Measurements from ENCODE around the gene NEDD8.

NEDD8 gene

GRCh38 chr14:24262821-24263733 lies 30.9 kb upstream of the NEDD8 start, which contains the start of gene TGM1:
Gene TGM1, minus strand, starts transcription at chr14:24263177. Its CDS starts 825 bp downstream, at chr14:24262352.
- no peak for DNase-seq

DNA sequence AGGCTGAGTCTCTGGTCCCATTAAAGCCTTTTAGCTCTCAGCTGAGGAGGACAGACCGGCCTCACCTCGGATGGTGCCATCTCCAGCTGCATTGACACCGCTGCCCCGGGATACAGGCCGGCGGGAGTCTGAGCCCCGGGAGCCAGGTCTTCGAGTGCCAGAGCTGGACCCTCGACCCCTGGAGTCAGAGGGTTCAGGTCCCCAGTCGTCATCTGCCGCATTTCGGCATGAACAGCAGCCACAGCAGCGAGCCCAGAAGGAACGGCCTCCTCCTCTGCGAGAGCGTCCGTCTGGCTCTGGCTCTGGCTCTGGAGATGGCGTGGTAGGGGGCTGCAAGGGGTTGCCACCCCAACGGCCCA lies 29.8 kb upstream of the NEDD8 start:
- no peak for DNase-seq

- no peak for DNase-seq
These were observed 29.2 kb upstream of the NEDD8 start for GRCh38 chr14:24261256-24261968.

DNA sequence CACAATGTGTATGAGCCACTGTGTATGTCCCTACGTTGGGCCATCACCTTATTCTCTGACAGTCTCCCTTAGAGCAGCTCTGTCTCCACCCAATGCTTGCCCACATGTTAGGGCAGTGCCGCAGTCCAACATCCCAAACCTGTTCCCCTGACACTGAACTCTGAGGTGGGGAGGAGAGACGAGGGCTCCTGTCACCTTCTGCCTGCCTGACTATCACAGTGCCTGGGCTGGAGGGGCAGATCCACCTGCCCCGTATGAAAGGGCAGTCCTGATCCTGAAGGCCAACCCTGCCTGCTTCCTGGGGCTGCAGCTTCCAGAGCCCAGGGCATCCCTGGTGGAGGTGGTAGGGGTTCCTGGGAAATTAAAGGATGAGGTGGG lies 28.6 kb upstream of the NEDD8 start:
- DNase-seq, result no peak

DNA sequence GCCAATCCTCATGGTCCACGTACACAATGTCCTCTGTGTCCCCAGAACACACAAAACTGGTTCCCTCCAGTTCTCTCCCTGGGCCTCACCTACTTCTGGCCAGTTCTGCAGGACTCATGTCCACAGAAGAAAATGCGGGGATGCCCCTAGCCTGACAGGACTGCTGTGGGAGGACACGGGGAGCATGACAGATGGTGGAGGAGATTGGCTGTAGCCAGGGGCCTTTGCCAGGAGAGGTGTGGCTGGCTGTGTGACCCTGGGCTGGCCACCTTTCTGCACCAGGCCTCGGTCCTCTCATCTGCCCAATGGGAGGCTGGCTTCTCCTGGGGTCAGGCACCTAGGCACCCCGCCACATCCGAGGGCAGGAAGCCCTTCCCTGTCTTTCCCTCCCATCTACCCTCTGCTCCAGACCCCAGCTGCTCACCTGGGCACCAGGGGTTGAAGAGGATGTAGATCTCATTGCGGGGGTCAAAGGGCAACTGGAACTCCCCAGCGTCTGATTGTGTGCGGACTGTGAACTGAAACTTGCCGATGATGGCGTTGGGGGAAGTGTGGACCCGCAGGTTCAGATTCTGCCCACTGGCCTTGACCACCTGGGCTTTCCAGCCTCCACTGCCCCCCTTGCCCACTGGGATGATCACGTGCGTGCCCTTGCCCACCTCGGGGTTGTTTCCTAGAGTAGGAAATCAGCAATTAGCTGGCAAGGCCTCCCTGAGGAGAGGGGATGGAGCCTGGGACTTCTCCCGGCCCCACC lies 28.0 kb upstream of the NEDD8 start:
- no peak for DNase-seq

DNA sequence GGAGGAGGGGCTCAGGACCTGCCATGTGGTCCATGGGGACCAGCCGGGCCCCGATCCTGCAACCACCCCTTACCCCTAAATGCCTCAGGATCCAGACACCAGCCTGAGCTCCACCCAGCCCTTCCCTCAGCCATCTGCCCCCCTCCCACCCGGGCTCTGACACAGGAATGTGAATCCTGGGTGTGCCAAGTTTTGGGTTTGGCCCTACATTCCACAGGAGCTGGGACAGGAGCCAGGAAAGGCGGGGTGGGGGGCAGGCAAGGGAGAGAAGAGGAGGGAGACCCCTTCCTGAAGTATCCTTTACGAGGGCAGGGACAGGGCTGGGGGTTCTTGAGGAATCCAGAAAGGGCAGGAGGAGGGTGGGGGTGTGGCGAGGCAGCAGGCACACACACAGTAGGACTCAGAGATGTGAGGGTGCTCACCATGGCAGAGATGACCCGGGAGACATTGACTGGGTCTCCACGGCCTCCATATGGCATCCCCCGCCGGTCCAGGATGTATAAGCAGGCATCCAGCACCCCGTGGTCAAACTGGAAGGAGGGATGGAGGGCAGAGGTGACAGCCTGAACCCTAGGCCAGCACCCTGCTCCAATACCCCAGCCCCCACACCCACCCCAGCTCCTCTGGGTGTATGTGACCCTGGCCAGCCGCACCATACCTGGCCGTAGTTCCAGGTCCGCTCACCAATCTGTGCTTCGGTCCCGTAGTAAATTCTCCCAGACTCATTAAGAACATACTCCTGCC lies 27.3 kb upstream of the NEDD8 start:
- no peak for DNase-seq

DNA sequence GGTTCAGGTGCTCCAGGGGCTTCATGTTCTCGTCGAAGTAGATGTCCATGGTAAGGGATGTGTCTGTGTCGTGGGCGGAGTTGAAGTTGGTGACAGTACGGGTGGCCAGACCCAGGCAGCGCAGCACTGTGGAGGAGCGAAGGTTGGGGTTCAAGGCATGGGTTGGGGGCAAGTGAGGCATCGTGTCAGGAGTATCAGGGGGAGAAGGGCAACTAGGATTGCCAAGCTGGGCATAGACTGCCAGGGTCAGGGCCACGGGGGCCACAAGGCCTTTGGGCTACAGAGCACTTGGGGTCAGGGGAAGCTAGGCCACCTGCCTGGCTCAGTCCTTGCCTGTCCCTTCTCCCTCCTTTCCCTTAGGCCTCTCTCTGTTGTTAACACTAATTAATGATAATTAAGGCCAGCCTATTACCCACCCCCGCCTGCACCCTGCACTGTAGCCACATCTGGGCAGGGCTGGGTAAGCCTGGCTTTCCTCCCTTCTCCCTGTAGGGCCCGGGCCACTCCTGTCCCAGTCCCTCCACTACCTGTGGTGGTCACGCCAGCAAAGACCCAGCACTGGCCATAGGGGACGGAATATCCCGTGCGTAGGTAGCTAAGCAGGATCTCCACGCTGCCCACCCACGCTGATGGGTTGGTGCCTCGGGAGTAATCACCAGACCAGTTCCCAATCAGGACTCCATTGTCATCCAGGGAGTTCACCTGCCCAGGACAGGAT lies 26.5 kb upstream of the NEDD8 start:
- no peak for DNase-seq

DNA sequence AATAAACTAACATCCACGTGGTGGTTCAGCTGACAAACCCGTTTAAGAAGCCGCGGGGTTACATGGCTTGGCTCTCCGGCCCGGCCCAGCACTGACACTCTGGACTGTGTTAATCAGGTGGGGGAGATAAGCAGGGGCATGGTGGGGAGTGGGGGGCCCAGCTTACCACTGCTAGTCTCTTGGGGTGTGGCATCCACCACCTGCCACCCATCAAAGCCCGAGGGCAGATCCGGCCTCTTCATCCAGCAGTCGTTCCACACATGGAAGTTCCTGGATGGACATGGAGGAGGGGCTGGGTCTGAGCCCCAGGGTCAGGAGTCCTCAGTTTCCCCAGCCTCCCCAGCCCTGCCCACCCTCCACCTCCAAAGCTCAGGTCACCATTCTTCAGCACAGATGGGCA lies 26.0 kb upstream of the NEDD8 start:
- DNase-seq, result no peak

DNA sequence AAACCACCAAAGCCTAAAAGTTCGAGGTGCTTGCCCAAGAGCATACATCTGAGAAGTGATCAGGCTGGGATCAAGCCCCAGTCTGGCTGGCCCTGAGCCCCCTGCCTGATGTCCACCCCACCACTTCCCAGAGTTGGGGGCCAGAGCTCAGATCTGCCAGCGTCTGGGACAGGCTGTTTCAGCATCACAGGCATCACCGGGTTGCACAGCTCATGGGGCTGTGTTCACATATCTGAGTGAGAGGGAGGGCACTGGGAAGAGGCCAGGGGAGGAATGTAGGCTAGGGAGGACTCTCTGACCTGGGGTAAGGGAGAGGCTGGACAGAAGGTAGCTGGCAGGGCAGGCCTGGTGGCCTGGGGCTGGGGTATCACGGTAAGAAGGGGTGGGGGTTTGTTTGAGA lies 24.8 kb upstream of the NEDD8 start:
- DNase-seq, result no peak

DNA sequence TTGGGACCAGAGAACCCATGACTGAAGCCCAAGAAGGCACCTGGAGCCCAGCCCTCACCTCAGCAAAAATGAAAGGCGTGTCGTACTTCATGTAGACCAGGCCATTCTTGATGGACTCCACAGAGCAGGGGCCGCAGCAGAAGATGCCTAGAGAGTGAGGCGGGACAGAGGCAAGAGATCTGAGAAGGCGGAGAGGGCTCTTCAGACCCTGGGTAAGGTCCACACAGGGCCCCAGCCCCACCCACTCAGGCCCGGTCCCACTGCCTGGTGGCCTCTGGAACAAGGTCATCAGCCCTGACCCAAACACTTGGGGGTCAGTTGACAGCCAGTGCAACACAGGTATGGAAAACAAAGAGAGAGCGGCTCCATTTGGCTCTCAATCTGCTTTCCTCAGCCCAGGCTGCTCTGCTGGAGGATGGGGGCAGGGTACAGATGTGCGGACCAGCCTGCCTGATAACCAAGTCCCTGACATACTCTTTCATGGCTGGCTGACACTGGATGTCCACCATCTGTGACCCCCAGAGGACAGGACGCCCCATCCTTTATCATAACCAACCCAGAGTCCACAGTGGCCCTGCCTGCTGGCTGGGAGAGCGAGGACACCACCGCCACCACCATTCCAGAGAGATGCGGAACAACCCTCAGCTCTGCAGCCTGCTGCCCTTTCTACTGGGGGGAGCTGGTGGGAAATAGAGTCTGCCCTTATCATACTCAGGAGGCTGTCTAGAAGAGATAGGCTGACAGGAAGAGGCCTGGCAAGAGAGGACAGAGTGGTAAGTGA lies 24.0 kb upstream of the NEDD8 start:
- DNase-seq, result no peak

DNA sequence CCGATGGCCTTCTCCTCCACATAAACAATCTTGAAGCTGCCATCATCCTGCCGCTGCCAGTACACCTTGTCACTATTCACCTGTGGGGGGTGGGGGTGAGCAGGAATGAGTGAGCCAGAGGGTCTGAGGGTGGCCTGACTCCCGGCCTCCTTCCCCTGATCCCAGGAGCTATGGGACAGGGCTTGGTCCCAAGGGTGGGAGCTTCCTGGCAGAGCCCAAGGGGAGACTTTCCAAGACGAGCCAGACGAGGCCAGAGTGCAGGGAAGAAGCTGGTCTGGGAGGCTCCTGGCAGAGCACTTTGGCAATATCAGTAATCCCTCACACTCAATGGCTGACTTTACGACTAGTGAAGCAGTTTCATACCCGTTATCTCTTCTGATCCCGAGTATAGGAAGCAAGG lies 23.3 kb upstream of the NEDD8 start:
- no peak for DNase-seq

DNA sequence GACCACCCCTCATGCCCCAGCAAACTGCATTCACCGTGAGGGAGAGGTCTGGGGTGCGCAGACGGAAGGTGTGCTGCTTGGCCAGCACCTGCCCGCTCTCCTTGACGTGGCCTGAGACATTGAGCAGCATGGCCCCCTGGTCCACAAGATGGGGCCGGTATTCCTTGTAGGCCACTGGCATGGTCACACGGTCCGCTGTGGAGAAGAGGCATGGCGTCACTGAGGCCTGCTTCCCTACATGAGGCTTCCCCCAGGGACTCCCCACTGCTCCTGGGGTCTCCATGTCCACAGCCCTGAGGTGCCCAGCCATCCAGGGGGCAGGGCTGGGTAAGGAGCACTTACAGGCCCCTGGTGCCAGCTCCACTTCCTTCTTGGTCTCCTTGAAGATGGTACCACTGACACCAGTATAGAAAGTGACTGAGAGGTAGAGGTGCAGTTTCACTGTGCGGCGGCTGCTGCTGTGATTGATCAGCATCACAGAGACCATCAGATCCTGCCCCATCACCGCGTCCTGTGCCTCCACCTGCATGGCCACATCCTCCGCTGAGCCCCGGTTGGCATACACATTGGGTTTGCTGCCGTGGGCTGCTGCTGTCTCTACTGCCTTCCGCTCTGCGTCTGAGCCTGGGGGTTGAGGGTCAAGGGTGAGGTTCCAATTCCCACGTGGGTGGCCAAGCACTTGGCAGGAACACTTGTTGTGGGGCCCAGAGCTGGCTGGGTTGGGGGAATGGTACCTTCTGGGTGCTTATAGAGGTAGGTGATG lies 22.6 kb upstream of the NEDD8 start:
- no peak for DNase-seq

- DNase-seq, result no peak
These were observed 21.8 kb upstream of the NEDD8 start for GRCh38 chr14:24253936-24254335.

- no peak for DNase-seq
These were observed 20.3 kb upstream of the NEDD8 start for GRCh38 chr14:24252289-24253124.

GRCh38 chr14:24251880-24252288 lies 19.7 kb upstream of the NEDD8 start:
- no peak for DNase-seq

DNA sequence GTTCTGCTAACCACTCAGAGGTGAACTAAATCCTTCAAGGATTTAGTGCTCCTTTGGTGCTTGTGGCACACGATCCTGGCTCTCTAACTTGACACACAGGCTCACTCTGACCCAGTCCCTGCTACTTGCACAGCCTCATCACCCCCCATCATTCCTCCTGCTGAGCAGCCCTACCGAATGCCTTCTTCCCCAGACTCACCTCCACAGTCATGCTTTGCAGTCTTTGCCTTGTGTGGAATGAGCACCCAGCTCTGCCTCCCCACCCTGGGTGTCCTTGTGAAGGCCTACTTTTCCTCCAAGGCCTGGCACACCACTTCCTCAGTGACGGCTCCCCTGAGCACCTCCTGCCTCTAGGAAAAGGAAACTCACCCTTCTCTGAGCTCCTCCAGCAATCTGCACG lies 18.2 kb upstream of the NEDD8 start:
- no peak for DNase-seq

DNA sequence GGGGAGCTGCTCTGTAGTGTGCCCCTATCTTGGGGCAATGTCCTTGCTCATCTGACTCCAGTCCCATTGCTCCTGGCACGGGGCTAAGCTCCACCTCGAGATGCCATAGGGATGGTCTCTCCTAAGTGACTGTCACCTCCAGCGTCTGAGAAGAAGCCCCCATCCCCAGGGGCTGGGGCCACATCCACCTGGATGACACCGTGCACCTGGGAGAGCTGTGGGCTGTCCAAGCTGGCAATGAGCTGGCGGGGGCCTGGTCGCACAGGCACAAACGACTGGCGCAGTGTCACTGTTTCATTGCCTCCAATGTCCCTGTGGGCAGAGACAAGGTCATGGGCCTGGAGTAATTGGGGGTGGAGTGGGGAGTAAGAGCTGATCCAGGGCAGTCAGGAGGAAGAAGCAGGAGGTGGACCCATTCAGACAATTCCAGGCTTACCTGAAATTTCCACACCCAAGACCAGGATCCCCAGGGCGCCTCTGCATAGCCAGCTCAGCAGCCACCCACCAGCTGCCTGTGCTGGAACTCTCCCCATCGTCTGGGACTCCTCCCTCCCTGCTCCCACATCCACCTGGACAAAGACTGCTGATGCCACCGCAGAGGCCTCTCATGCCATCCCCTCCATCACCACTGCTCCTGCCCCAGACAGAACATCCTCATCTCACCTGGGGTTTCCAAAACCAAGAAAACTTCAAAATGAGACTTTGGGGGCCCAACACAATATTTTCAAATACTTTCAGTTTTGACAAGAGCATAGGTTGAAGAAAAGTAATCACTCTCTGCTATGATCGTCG lies 17.3 kb upstream of the NEDD8 start:
- DNase-seq, result no peak

DNA sequence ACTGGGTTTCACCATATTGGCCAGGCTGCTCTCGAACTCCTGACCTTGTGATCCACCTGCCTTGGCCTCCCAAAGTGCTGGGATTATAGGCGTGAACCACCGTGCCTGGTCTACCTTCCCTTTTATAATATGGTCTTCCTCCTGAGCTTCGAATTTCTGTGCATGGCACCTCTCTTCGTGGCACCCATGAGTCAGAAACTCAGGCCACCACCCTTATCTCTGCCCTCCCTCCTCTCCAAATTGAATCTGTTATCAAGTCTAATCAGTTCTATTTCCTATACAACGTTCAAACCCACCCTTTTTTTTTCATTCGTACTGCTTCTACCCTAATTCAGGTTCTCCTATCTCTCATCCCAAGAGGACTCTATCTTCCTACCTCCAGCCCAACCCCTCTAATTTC lies 15.3 kb upstream of the NEDD8 start:
- no peak for DNase-seq

- no peak for DNase-seq
These were observed 14.6 kb upstream of the NEDD8 start for GRCh38 chr14:24246765-24247212.

All from NCI-H2081 treated with DMSO at 0.1 percent for 48 hours (cell line).